ENCODE measurements around the gene PLPPR3.

The PLPPR3 gene

GRCh38 chr19:801030-801860 lies 20.5 kb downstream of the PLPPR3 start:
- H3K9me3 ChIP-seq (ENCODE audit: control insufficient read depth in 2 of 2, low read length in 2 of 2): no peaks in the 10 kb centered on the region
- H3K27ac ChIP-seq (ENCODE audit: low read depth in 2 of 2, low read length in 2 of 2): peak overlapping the region in 1 of 2 donors; percentile 63
- peak overlapping the region; percentile 51 to 54 for H3K4me3 ChIP-seq (ENCODE audit: low read length in 2 of 2)
- H3K9ac ChIP-seq (ENCODE audit: low read depth in 1 of 2, low read length in 2 of 2): no peak overlapping the region
- no peaks in the 10 kb centered on the region for H3K27me3 ChIP-seq (ENCODE audit: control insufficient read depth in 2 of 2, insufficient read depth in 2 of 2, low read length in 2 of 2)
- peaks cover 40% of the 10 kb centered on the region in 2 donors for H3K36me3 ChIP-seq (ENCODE audit: control insufficient read depth in 2 of 2, insufficient read depth in 2 of 2, low read length in 2 of 2)
- H3K4me1 ChIP-seq (ENCODE audit: control insufficient read depth in 2 of 2, insufficient read depth in 2 of 2, low read length in 2 of 2): peaks cover 33 to 50% of the 10 kb centered on the region in 2 donors

- Histone ChIP-seq H3K27me3 (ENCODE audit: control insufficient read depth in 2 of 2, insufficient read depth in 2 of 2, low read length in 2 of 2) (no peaks in the 10 kb centered on the region), H3K36me3 (ENCODE audit: control insufficient read depth in 2 of 2, insufficient read depth in 2 of 2, low read length in 2 of 2) (peaks cover 34 to 36% of the 10 kb centered on the region in 2 donors), H3K27ac (ENCODE audit: low read depth in 2 of 2, low read length in 2 of 2) (peak overlapping the region; percentile 57 to 63), H3K4me3 (ENCODE audit: low read length in 2 of 2) (peak overlapping the region; percentile 51 to 54), H3K9me3 (ENCODE audit: control insufficient read depth in 2 of 2, low read length in 2 of 2) (no peaks in the 10 kb centered on the region), H3K9ac (ENCODE audit: low read depth in 1 of 2, low read length in 2 of 2) (peak overlapping the region; percentile 47 to 55), H3K4me1 (ENCODE audit: control insufficient read depth in 2 of 2, insufficient read depth in 2 of 2, low read length in 2 of 2) (peaks cover 33 to 54% of the 10 kb centered on the region in 2 donors)
Measured at GRCh38 chr19:800360-801029, 21.3 kb downstream of the PLPPR3 start.

- peaks cover 21 to 25% of the 10 kb centered on the region in 2 donors for H3K36me3 ChIP-seq (ENCODE audit: control insufficient read depth in 2 of 2, insufficient read depth in 2 of 2, low read length in 2 of 2)
- peak overlapping the region; percentile 90 to 91 for H3K9ac ChIP-seq (ENCODE audit: low read depth in 1 of 2, low read length in 2 of 2)
- H3K4me1 ChIP-seq (ENCODE audit: control insufficient read depth in 2 of 2, insufficient read depth in 2 of 2, low read length in 2 of 2): peaks cover 33 to 54% of the 10 kb centered on the region in 2 donors
Measured at GRCh38 chr19:799076-799881, 22.5 kb downstream of the PLPPR3 start.

DNA sequence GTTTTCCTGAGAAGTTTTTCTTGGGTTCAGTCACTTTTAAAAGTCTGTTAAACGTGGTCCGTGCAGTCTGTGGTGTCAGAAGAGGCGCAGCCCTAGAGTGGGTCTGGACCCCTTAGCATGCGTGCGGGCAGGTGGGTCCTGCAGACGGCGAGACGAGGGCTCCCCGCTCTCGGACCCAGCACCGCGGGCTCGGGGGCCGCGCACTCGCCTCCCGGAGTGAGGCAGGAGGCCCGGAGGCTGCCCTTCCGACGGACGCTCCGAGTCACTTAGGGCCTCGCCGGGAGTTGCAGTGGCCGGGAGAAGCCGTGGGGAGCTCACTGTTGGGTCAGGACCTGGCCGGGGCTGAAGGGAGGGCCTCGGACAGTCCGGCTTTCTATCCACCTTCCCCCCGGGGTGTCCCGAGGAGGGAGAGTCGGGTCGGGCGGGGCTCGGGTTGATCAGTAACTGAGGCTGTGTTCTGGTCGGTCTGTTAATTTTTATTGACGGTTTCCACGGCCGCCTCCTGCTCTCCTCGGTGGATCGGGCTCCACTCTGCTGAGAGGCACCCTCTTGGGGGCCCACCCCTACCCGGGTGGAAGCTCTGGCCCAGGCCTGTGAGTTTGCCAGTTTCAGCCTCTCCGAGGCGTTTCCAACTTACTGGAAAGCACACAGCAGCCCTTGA lies 23.2 kb downstream of the PLPPR3 start:
- Histone ChIP-seq H3K27ac (ENCODE audit: low read depth in 2 of 2, low read length in 2 of 2) (peak overlapping the region; percentile 89 to 93), H3K4me1 (ENCODE audit: control insufficient read depth in 2 of 2, insufficient read depth in 2 of 2, low read length in 2 of 2) (peaks cover 33 to 54% of the 10 kb centered on the region in 2 donors), H3K27me3 (ENCODE audit: control insufficient read depth in 2 of 2, insufficient read depth in 2 of 2, low read length in 2 of 2) (no peaks in the 10 kb centered on the region), H3K4me3 (ENCODE audit: low read length in 2 of 2) (peak overlapping the region; percentile 83 to 95), H3K36me3 (ENCODE audit: control insufficient read depth in 2 of 2, insufficient read depth in 2 of 2, low read length in 2 of 2) (peaks cover 14 to 18% of the 10 kb centered on the region in 2 donors), H3K9ac (ENCODE audit: low read depth in 1 of 2, low read length in 2 of 2) (peak overlapping the region; percentile 90 to 91), H3K9me3 (ENCODE audit: control insufficient read depth in 2 of 2, low read length in 2 of 2) (no peaks in the 10 kb centered on the region)

More at GRCh38 chr19:799076-799881, 22.5 kb downstream of the PLPPR3 start:
- H3K27me3 ChIP-seq (ENCODE audit: control insufficient read depth in 2 of 2, insufficient read depth in 2 of 2, low read length in 2 of 2): no peaks in the 10 kb centered on the region
- H3K27ac ChIP-seq (ENCODE audit: low read depth in 2 of 2, low read length in 2 of 2): peak overlapping the region; percentile 89 to 93
- peak overlapping the region; percentile 83 to 95 for H3K4me3 ChIP-seq (ENCODE audit: low read length in 2 of 2)
- no peaks in the 10 kb centered on the region for H3K9me3 ChIP-seq (ENCODE audit: control insufficient read depth in 2 of 2, low read length in 2 of 2)

DNA sequence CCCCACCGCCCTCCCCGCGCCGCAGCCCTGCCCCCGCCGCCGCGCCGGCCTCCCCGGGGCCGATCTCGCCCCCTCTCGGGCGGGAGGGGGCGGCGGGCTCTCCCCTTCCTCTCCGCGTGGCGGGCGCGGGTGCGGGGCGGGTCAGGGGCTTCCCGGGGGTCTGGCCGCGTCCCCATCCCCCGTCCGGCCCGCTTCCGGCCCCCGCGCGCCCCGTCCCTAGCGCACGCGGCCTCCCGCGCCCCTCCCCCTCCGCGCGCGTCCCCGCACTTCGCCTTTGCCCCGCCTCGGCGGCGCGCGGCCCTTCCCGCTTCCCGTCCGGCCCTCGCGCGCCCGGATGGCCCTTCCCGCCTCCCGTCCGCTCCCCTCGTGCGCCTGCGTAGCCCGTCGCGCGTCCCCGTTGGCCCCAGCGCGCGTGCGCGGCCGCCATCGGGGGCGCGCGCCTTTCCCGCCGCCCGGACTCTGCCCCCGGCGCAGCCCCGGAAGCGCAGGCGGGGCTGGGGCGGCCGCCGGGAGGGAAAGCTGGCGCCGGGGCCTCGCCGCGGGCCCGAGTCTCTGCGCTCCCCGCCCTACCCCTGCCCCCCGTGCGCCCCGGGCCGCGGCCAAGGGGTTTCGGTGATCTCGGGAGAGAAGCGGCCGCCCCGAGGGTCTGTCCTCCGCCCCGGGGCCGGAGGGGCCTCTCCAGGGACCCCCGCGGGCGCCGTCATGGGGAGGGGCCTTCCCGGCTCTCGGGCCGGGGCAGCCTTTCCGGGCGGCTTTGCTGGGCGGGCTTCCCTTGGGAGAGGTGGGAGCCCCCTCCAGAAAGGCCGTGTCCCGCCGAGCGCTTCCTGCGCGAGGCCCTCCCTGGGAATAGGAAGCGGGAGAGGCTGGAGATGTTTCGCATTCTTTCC lies 24.0 kb downstream of the PLPPR3 start:
- H3K27me3 ChIP-seq (ENCODE audit: control insufficient read depth in 2 of 2, insufficient read depth in 2 of 2, low read length in 2 of 2): no peaks in the 10 kb centered on the region
- H3K36me3 ChIP-seq (ENCODE audit: control insufficient read depth in 2 of 2, insufficient read depth in 2 of 2, low read length in 2 of 2): peaks cover 8 to 15% of the 10 kb centered on the region in 2 donors
- peaks cover 33 to 51% of the 10 kb centered on the region in 2 donors for H3K4me1 ChIP-seq (ENCODE audit: control insufficient read depth in 2 of 2, insufficient read depth in 2 of 2, low read length in 2 of 2)
- H3K9me3 ChIP-seq (ENCODE audit: control insufficient read depth in 2 of 2, low read length in 2 of 2): no peaks in the 10 kb centered on the region
- H3K9ac ChIP-seq (ENCODE audit: low read depth in 1 of 2, low read length in 2 of 2): peak overlapping the region; percentile 90 to 91
- peak overlapping the region; percentile 83 to 95 for H3K4me3 ChIP-seq (ENCODE audit: low read length in 2 of 2)
- H3K27ac ChIP-seq (ENCODE audit: low read depth in 2 of 2, low read length in 2 of 2): peak overlapping the region; percentile 93 to 94

- peaks cover 29 to 43% of the 10 kb centered on the region in 2 donors for H3K4me1 ChIP-seq (ENCODE audit: control insufficient read depth in 2 of 2, insufficient read depth in 2 of 2, low read length in 2 of 2)
- peak within 1 kb of the TSS; percentile 93 to 94 for H3K27ac ChIP-seq (ENCODE audit: low read depth in 2 of 2, low read length in 2 of 2)
Measured at GRCh38 chr19:796692-797527, 24.8 kb downstream of the PLPPR3 start, which contains the start of gene PTBP1. Gene PTBP1, plus strand, starts transcription at chr19:797452. Its CDS starts 46 bp downstream, at chr19:797498.

DNA sequence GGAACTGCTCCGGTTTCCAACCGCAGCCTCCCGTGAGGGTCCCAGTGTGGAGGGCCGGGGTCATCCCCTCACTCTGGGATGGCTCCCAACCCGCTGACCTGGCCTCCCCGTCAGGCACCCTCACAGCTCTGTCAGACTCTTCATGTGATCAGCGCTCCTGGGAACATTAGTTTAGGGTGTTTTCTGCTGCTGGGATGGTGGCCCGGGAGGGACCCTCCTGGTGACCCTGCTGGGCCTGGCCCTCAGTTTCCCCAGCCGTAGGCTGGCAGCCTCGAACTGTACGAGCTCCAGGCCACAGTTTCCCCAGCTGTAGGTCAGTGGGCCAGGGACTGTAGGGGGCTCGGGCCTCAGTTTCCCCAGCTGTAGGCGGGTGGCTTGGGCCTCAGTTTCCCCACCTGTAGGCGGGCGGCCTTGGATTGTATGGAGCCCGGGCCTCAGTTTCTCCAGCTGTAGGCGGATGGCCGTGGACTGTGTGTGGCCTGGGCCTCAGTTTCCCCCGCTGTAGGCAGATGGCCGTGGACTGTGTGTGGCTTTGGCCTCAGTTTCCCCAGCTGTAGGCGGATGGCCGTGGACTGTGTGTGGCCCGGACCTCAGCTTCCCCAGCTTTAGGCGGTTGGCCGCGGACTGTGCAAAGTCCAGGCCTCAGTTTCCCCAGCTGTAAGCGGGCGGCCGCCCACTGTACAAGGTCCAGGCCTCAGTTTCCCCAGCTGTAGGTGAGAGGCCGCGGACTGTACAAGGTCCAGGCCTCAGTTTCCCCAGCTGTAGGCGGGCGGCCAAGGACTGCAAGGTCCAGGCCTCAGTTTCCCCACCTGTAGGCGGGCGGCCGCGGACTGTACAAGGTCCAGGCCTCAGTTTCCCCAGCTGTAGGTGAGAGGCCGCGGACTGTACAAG lies 25.8 kb downstream of the PLPPR3 start:
- H3K27ac ChIP-seq (ENCODE audit: low read depth in 2 of 2, low read length in 2 of 2): peak overlapping the region; percentile 5 to 75
- H3K4me3 ChIP-seq (ENCODE audit: low read length in 2 of 2): peak overlapping the region; percentile 81 to 87
- H3K9ac ChIP-seq (ENCODE audit: low read depth in 1 of 2, low read length in 2 of 2): peak overlapping the region in 1 of 2 donors; percentile 85
- H3K4me1 ChIP-seq (ENCODE audit: control insufficient read depth in 2 of 2, insufficient read depth in 2 of 2, low read length in 2 of 2): peaks cover 19 to 35% of the 10 kb centered on the region in 2 donors
- H3K27me3 ChIP-seq (ENCODE audit: control insufficient read depth in 2 of 2, insufficient read depth in 2 of 2, low read length in 2 of 2): no peaks in the 10 kb centered on the region
- peaks cover 8 to 12% of the 10 kb centered on the region in 2 donors for H3K36me3 ChIP-seq (ENCODE audit: control insufficient read depth in 2 of 2, insufficient read depth in 2 of 2, low read length in 2 of 2)
- H3K9me3 ChIP-seq (ENCODE audit: control insufficient read depth in 2 of 2, low read length in 2 of 2): no peaks in the 10 kb centered on the region

More at GRCh38 chr19:796692-797527, 24.8 kb downstream of the PLPPR3 start, which contains the start of gene PTBP1:
- no peaks in the 10 kb centered on the region for H3K9me3 ChIP-seq (ENCODE audit: control insufficient read depth in 2 of 2, low read length in 2 of 2)
- H3K36me3 ChIP-seq (ENCODE audit: control insufficient read depth in 2 of 2, insufficient read depth in 2 of 2, low read length in 2 of 2): peaks cover 8 to 12% of the 10 kb centered on the region in 2 donors
- peak within 1 kb of the TSS; percentile 90 to 91 for H3K9ac ChIP-seq (ENCODE audit: low read depth in 1 of 2, low read length in 2 of 2)
- peak within 1 kb of the TSS; percentile 87 to 95 for H3K4me3 ChIP-seq (ENCODE audit: low read length in 2 of 2)
- H3K27me3 ChIP-seq (ENCODE audit: control insufficient read depth in 2 of 2, insufficient read depth in 2 of 2, low read length in 2 of 2): no peaks in the 10 kb centered on the region
